Measurements from ENCODE around the gene PTPRH.
"Not testable (repeated sequence)": the region's sequence is repeated elsewhere in the genome, so short reads cannot be mapped to it uniquely, and the experiment has no call there.

PTPRH gene

GRCh38 chr19:55173714-55174409, 35.4 kb downstream of the PTPRH start:
- Histone ChIP-seq H3K4me3 (ENCODE audit: low read length) (peak overlapping the region; percentile 82), H3K4me1 (ENCODE audit: insufficient read depth, low read length) (peaks cover 7% of the 10 kb centered on the region), H3K9ac (ENCODE audit: low read depth, low read length) (peak overlapping the region; percentile 51; the same call in 1 of the 2 replicates), H3K36me3 (ENCODE audit: insufficient read depth, low read depth, low read length) (no peaks in the 10 kb centered on the region), H3K27ac (ENCODE audit: low read length) (no peak overlapping the region), H3K27me3 (ENCODE audit: insufficient read depth, low read length) (peaks cover 91% of the 10 kb centered on the region), H3K9me3 (ENCODE audit: insufficient read depth, low read depth, low read length) (no peaks in the 10 kb centered on the region)

GRCh38 chr19:55173186-55173713, 36.1 kb downstream of the PTPRH start:
- H3K27me3 ChIP-seq (ENCODE audit: insufficient read depth, low read length), result peaks cover 90% of the 10 kb centered on the region

GRCh38 chr19:55172741-55173140, 36.6 kb downstream of the PTPRH start:
- H3K4me3 ChIP-seq (ENCODE audit: low read length), result peak overlapping the region; percentile 82; the same call in 1 of the 2 replicates
- no peaks in the 10 kb centered on the region for H3K9me3 ChIP-seq (ENCODE audit: insufficient read depth, low read depth, low read length)
- H3K4me1 ChIP-seq (ENCODE audit: insufficient read depth, low read length), result peaks cover 7% of the 10 kb centered on the region
- H3K27ac ChIP-seq (ENCODE audit: low read length), result no peak overlapping the region
- peaks cover 87% of the 10 kb centered on the region for H3K27me3 ChIP-seq (ENCODE audit: insufficient read depth, low read length)
- no peak overlapping the region for H3K9ac ChIP-seq (ENCODE audit: low read depth, low read length)
- no peaks in the 10 kb centered on the region for H3K36me3 ChIP-seq (ENCODE audit: insufficient read depth, low read depth, low read length)

More at GRCh38 chr19:55173186-55173713, 36.1 kb downstream of the PTPRH start:
- H3K9ac ChIP-seq (ENCODE audit: low read depth, low read length), result peak overlapping the region; percentile 51; the same call in 1 of the 2 replicates
- peak overlapping the region; percentile 82 for H3K4me3 ChIP-seq (ENCODE audit: low read length)
- H3K27ac ChIP-seq (ENCODE audit: low read length), result no peak overlapping the region
- no peaks in the 10 kb centered on the region for H3K36me3 ChIP-seq (ENCODE audit: insufficient read depth, low read depth, low read length)
- no peaks in the 10 kb centered on the region for H3K9me3 ChIP-seq (ENCODE audit: insufficient read depth, low read depth, low read length)
- peaks cover 7% of the 10 kb centered on the region for H3K4me1 ChIP-seq (ENCODE audit: insufficient read depth, low read length)

GRCh38 chr19:55172318-55172717, 37.0 kb downstream of the PTPRH start:
- H3K36me3 ChIP-seq (ENCODE audit: insufficient read depth, low read depth, low read length); H3K27ac ChIP-seq (ENCODE audit: low read length); H3K9me3 ChIP-seq (ENCODE audit: insufficient read depth, low read depth, low read length); H3K9ac ChIP-seq (ENCODE audit: low read depth, low read length); H3K4me1 ChIP-seq (ENCODE audit: insufficient read depth, low read length): not testable (repeated sequence)
- Histone ChIP-seq H3K4me3 (ENCODE audit: low read length) (peak overlapping the region; percentile 82; the same call in 1 of the 2 replicates), H3K27me3 (ENCODE audit: insufficient read depth, low read length) (peaks cover 87% of the 10 kb centered on the region)

GRCh38 chr19:55171440-55171839, 37.9 kb downstream of the PTPRH start:
- Histone ChIP-seq H3K36me3 (ENCODE audit: insufficient read depth, low read depth, low read length) (no peaks in the 10 kb centered on the region), H3K27me3 (ENCODE audit: insufficient read depth, low read length) (peaks cover 78% of the 10 kb centered on the region), H3K9ac (ENCODE audit: low read depth, low read length) (no peak overlapping the region), H3K4me3 (ENCODE audit: low read length) (no peak overlapping the region), H3K27ac (ENCODE audit: low read length) (no peak overlapping the region), H3K4me1 (ENCODE audit: insufficient read depth, low read length) (peaks cover 7% of the 10 kb centered on the region), H3K9me3 (ENCODE audit: insufficient read depth, low read depth, low read length) (no peaks in the 10 kb centered on the region)

GRCh38 chr19:55169136-55169535, 40.2 kb downstream of the PTPRH start:
- no peak overlapping the region for H3K9ac ChIP-seq (ENCODE audit: low read depth, low read length)
- H3K4me3 ChIP-seq (ENCODE audit: low read length), result no peak overlapping the region
- peaks cover 3% of the 10 kb centered on the region; the same call in 1 of the 2 replicates for H3K4me1 ChIP-seq (ENCODE audit: insufficient read depth, low read length)
- no peaks in the 10 kb centered on the region for H3K9me3 ChIP-seq (ENCODE audit: insufficient read depth, low read depth, low read length)
- H3K27me3 ChIP-seq (ENCODE audit: insufficient read depth, low read length), result peaks cover 55% of the 10 kb centered on the region
- H3K36me3 ChIP-seq (ENCODE audit: insufficient read depth, low read depth, low read length), result no peaks in the 10 kb centered on the region
- no peak overlapping the region for H3K27ac ChIP-seq (ENCODE audit: low read length)

GRCh38 chr19:55166530-55167268, 42.6 kb downstream of the PTPRH start, which contains the start of gene DNAAF3:
TSS of gene DNAAF3 (minus strand) at chr19:55166613. CDS start at chr19:55166413, 200 bp downstream.
- peak within 1 kb of the TSS; percentile 74 for H3K4me3 ChIP-seq (ENCODE audit: low read length)
- H3K9ac ChIP-seq (ENCODE audit: low read depth, low read length), result peak within 1 kb of the TSS; percentile 67
- H3K27me3 ChIP-seq (ENCODE audit: insufficient read depth, low read length), result peaks cover 43% of the 10 kb centered on the region
- no peaks in the 10 kb centered on the region for H3K4me1 ChIP-seq (ENCODE audit: insufficient read depth, low read length)
- no peaks in the 10 kb centered on the region for H3K36me3 ChIP-seq (ENCODE audit: insufficient read depth, low read depth, low read length)
- H3K9me3 ChIP-seq (ENCODE audit: insufficient read depth, low read depth, low read length), result no peaks in the 10 kb centered on the region
- H3K27ac ChIP-seq (ENCODE audit: low read length), result peak within 1 kb of the TSS; percentile 26

- Histone ChIP-seq H3K27ac (ENCODE audit: low read length) (no peak overlapping the region), H3K9me3 (ENCODE audit: insufficient read depth, low read depth, low read length) (no peaks in the 10 kb centered on the region), H3K27me3 (ENCODE audit: insufficient read depth, low read length) (peaks cover 43% of the 10 kb centered on the region), H3K36me3 (ENCODE audit: insufficient read depth, low read depth, low read length) (no peaks in the 10 kb centered on the region), H3K4me3 (ENCODE audit: low read length) (peak overlapping the region; percentile 74), H3K4me1 (ENCODE audit: insufficient read depth, low read length) (no peaks in the 10 kb centered on the region), H3K9ac (ENCODE audit: low read depth, low read length) (no peak overlapping the region)
These were observed 43.3 kb downstream of the PTPRH start for GRCh38 chr19:55165952-55166529.

- H3K27ac ChIP-seq (ENCODE audit: low read length), result no peak overlapping the region
- no peak overlapping the region for H3K4me3 ChIP-seq (ENCODE audit: low read length)
- no peaks in the 10 kb centered on the region for H3K9me3 ChIP-seq (ENCODE audit: insufficient read depth, low read depth, low read length)
- no peak overlapping the region for H3K9ac ChIP-seq (ENCODE audit: low read depth, low read length)
- no peaks in the 10 kb centered on the region for H3K36me3 ChIP-seq (ENCODE audit: insufficient read depth, low read depth, low read length)
- peaks cover 36% of the 10 kb centered on the region for H3K27me3 ChIP-seq (ENCODE audit: insufficient read depth, low read length)
- H3K4me1 ChIP-seq (ENCODE audit: insufficient read depth, low read length), result peaks cover 4% of the 10 kb centered on the region; the same call in 1 of the 2 replicates
These were observed 47.6 kb downstream of the PTPRH start for GRCh38 chr19:55161571-55162322.

- no peak overlapping the region for H3K27ac ChIP-seq (ENCODE audit: low read length)
- H3K9me3 ChIP-seq (ENCODE audit: insufficient read depth, low read depth, low read length), result no peaks in the 10 kb centered on the region
- H3K4me1 ChIP-seq (ENCODE audit: insufficient read depth, low read length), result peaks cover 4% of the 10 kb centered on the region; the same call in 1 of the 2 replicates
- peak overlapping the region; percentile 51; the same call in 1 of the 2 replicates for H3K4me3 ChIP-seq (ENCODE audit: low read length)
- no peak overlapping the region for H3K9ac ChIP-seq (ENCODE audit: low read depth, low read length)
- no peaks in the 10 kb centered on the region for H3K36me3 ChIP-seq (ENCODE audit: insufficient read depth, low read depth, low read length)
- H3K27me3 ChIP-seq (ENCODE audit: insufficient read depth, low read length), result peaks cover 36% of the 10 kb centered on the region
These were observed 48.3 kb downstream of the PTPRH start for GRCh38 chr19:55160986-55161365.

All from iPS-20b (cell line).